ENCODE data around the gene MORC2. TPM values are rescaled to one million over a fixed set of nuclear protein-coding genes. Genes with fewer than 3 reads are reported as not detected.

MORC2 gene
- polyA plus RNA-seq, 1 donor from 2014 or later, result 15.1 TPM

GRCh38 chr22:30892286-30892685, 76.3 kb downstream of the MORC2 start:
- H3K79me2 ChIP-seq (replicated peaks; ENCODE audit: insufficient read depth, low read length), result no peaks in the 10 kb centered on the region
- H2AFZ ChIP-seq (ENCODE audit: low read depth, low read length), result no peak overlapping the region
- no peaks in the 10 kb centered on the region for H3F3A ChIP-seq (ENCODE audit: insufficient read depth, low read length, poor library complexity, severe bottlenecking)
- no peaks in the 10 kb centered on the region for H3K27me3 ChIP-seq (ENCODE audit: insufficient read depth, low read depth, low read length)
- H4K20me1 ChIP-seq (ENCODE audit: insufficient read depth), result no peaks in the 10 kb centered on the region
- no peak overlapping the region for H3K4me3 ChIP-seq (ENCODE audit: low read length)
- H3K27ac ChIP-seq (ENCODE audit: low read length), result no peak overlapping the region
- H3K9ac ChIP-seq (ENCODE audit: low read length), result no peak overlapping the region
- TF ChIP-seq REST (IDR thresholded peaks at IDR 0.05; ENCODE audit: borderline replicate concordance), result no peak
- TF ChIP-seq MXI1 (conservative IDR thresholded peaks at IDR 0.05; ENCODE audit: poor library complexity, severe bottlenecking), result no peak
- TF ChIP-seq CTCF (IDR thresholded peaks at IDR 0.05; ENCODE audit: poor library complexity, severe bottlenecking), result no peak
- no peak for TF ChIP-seq EP300 (conservative IDR thresholded peaks at IDR 0.05; ENCODE audit: poor library complexity, severe bottlenecking)
- TF ChIP-seq RAD21 (conservative IDR thresholded peaks at IDR 0.05), result no peak
- TF ChIP-seq TAF1 (IDR thresholded peaks at IDR 0.05; ENCODE audit: low read depth), result no peak
- no peak for TF ChIP-seq EZH2 (IDR thresholded peaks at IDR 0.05; ENCODE audit: borderline replicate concordance, insufficient read depth, low read length, poor library complexity, severe bottlenecking)
- TF ChIP-seq POLR2AphosphoS5 (IDR thresholded peaks at IDR 0.05), result no peak
- TF ChIP-seq SMC3 (conservative IDR thresholded peaks at IDR 0.05; ENCODE audit: poor library complexity), result no peak
- H3K4me2 ChIP-seq (ENCODE audit: low read length), result no peak overlapping the region
- no peaks in the 10 kb centered on the region for H3K9me2 ChIP-seq (ENCODE audit: insufficient read depth, low read length)
- peaks cover 6% of the 10 kb centered on the region for H3K36me3 ChIP-seq (ENCODE audit: insufficient read depth, low read length)
- no peaks in the 10 kb centered on the region for H3K9me3 ChIP-seq (ENCODE audit: low read length)

GRCh38 chr22:30891781-30892180, 76.8 kb downstream of the MORC2 start:
- TF ChIP-seq EP300 (conservative IDR thresholded peaks at IDR 0.05; ENCODE audit: poor library complexity, severe bottlenecking) (no peak), MXI1 (conservative IDR thresholded peaks at IDR 0.05; ENCODE audit: poor library complexity, severe bottlenecking) (no peak)
- H3K4me2 ChIP-seq (ENCODE audit: low read length), result no peak overlapping the region
- no peak overlapping the region for H3K9ac ChIP-seq (ENCODE audit: low read length)
- no peaks in the 10 kb centered on the region for H3K27me3 ChIP-seq (ENCODE audit: insufficient read depth, low read depth, low read length)
- peaks cover 6% of the 10 kb centered on the region for H3K36me3 ChIP-seq (ENCODE audit: insufficient read depth, low read length)
- H3K9me2 ChIP-seq (ENCODE audit: insufficient read depth, low read length), result no peaks in the 10 kb centered on the region
- no peaks in the 10 kb centered on the region for H3F3A ChIP-seq (ENCODE audit: insufficient read depth, low read length, poor library complexity, severe bottlenecking)
- H4K20me1 ChIP-seq (ENCODE audit: insufficient read depth), result no peaks in the 10 kb centered on the region
- H3K27ac ChIP-seq (ENCODE audit: low read length), result no peak overlapping the region
- H3K4me3 ChIP-seq (ENCODE audit: low read length), result no peak overlapping the region
- no peaks in the 10 kb centered on the region for H3K79me2 ChIP-seq (replicated peaks; ENCODE audit: insufficient read depth, low read length)
- H2AFZ ChIP-seq (ENCODE audit: low read depth, low read length), result no peak overlapping the region
- no peaks in the 10 kb centered on the region for H3K9me3 ChIP-seq (ENCODE audit: low read length)

GRCh38 chr22:30891443-30891755, 77.2 kb downstream of the MORC2 start:
- Histone ChIP-seq H2AFZ (ENCODE audit: low read depth, low read length) (no peak overlapping the region), H3K36me3 (ENCODE audit: insufficient read depth, low read length) (peaks cover 6% of the 10 kb centered on the region), H3F3A (ENCODE audit: insufficient read depth, low read length, poor library complexity, severe bottlenecking) (no peaks in the 10 kb centered on the region), H3K79me2 (replicated peaks; ENCODE audit: insufficient read depth, low read length) (no peaks in the 10 kb centered on the region), H3K27me3 (ENCODE audit: insufficient read depth, low read depth, low read length) (no peaks in the 10 kb centered on the region), H3K9ac (ENCODE audit: low read length) (no peak overlapping the region), H3K4me2 (ENCODE audit: low read length) (no peak overlapping the region), H4K20me1 (ENCODE audit: insufficient read depth) (no peaks in the 10 kb centered on the region), H3K27ac (ENCODE audit: low read length) (no peak overlapping the region), H3K4me3 (ENCODE audit: low read length) (no peak overlapping the region), H3K9me3 (ENCODE audit: low read length) (no peaks in the 10 kb centered on the region), H3K9me2 (ENCODE audit: insufficient read depth, low read length) (no peaks in the 10 kb centered on the region)
- no peak for TF ChIP-seq TAF1 (IDR thresholded peaks at IDR 0.05; ENCODE audit: low read depth)
- no peak for TF ChIP-seq SMC3 (conservative IDR thresholded peaks at IDR 0.05; ENCODE audit: poor library complexity)
- no peak for TF ChIP-seq RAD21 (conservative IDR thresholded peaks at IDR 0.05)
- no peak for TF ChIP-seq EZH2 (IDR thresholded peaks at IDR 0.05; ENCODE audit: borderline replicate concordance, insufficient read depth, low read length, poor library complexity, severe bottlenecking)
- TF ChIP-seq CTCF (IDR thresholded peaks at IDR 0.05; ENCODE audit: poor library complexity, severe bottlenecking), result no peak
- no peak for TF ChIP-seq MXI1 (conservative IDR thresholded peaks at IDR 0.05; ENCODE audit: poor library complexity, severe bottlenecking)
- TF ChIP-seq REST (IDR thresholded peaks at IDR 0.05; ENCODE audit: borderline replicate concordance), result no peak

All from neural cell (in vitro differentiated cells).